Effector memory CD8-positive, alpha-beta T cell (primary cell): ENCODE results near the gene KATNIP.

Experiments used
- ATAC-seq: fragments of 150-1000 bp; cut with Tn5 transposase; replicated peaks from 2 replicates; pipeline ENCODE4 v1.10.0; 2021; ENCODE audit warnings: mild to moderate bottlenecking, moderate library complexity
- DNase-seq, 3 experiments: peaks; one replicate each; pipeline ENCODE4 v3.0.0; 2021
- H3K27ac Mint-ChIP-seq, 2 donors: one replicate each; pipeline ENCODE4 v1.8.0; 2022; ENCODE audit warnings: mild to moderate bottlenecking in 2 of 2, mixed read lengths in 2 of 2, moderate library complexity in 2 of 2
- H3K27me3 Mint-ChIP-seq, 2 donors: one replicate each; pipeline ENCODE4 v1.8.0; 2022; ENCODE audit warnings: mixed read lengths in 2 of 2
- H3K36me3 Mint-ChIP-seq: one replicate; pipeline ENCODE4 v1.8.0; 2022; ENCODE audit warnings: mild to moderate bottlenecking, moderate library complexity, mixed read lengths; ENCODE audit not compliant: insufficient read depth
- H3K4me1 Mint-ChIP-seq, 2 donors: one replicate each; pipeline ENCODE4 v1.8.0; 2022; ENCODE audit warnings: low read depth in 2 of 2, mixed read lengths in 2 of 2
- H3K4me3 Mint-ChIP-seq, 2 donors: one replicate each; pipeline ENCODE4 v1.8.0; 2022; ENCODE audit warnings: mild to moderate bottlenecking in 2 of 2, mixed read lengths in 2 of 2, moderate library complexity in 2 of 2
- H3K9me3 Mint-ChIP-seq, 2 donors: one replicate each; pipeline ENCODE4 v1.8.0; 2022; ENCODE audit warnings: mixed read lengths in 2 of 2
- total RNA-seq, 9 experiments: gene quantifications; one replicate each; lab custom pipeline; 2026; lab: John Stamatoyannopoulos, UW

Gene KATNIP
- 22.4 to 49.6 (median 32.3) reads per million in 9 experiments for total RNA-seq

DNA sequence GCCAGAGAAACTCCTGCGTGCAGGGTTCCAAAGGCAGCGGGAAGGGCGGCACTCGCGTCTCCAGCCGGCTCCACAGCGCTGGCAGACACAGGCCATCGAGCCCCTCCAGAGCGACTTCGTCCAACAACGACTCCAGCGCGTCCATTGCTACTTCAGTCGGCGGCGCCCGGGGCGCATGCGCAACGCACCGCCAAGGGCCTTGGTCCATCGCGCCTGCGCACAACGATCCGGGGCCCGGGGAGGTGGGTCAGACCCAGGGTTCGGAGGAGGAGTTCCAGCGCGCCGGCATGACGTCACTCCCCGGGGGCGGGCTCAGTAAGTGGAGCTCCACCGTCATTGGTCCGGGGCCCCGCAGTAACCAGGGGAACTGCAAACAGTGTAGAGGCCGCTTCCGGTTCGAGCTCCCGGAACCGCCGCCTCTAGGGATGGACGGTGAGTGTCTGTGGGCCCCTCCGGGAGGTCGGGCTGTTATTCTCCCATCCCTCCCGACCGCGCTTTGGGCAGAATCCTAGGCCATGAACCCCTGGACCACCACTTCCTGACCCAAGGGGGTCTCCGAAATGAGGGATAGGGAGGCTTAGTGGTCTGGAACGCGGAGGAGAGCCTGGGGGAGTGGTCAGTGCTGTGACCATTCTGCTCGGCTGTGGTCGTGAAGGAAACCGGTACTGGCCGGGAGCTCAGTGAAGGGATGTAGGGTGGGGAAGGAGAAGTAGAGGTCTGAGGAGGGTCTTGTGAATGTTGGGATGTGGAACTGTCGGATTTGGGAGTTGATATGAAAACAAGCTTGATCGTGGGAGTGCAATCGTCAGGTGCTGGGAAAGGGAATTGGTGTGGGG, at the start of gene KATNIP, which contains the start of gene GTF3C1:
Gene KATNIP (plus strand): TSS at position 399 of the 836 bp plus-strand sequence. CDS start 27 bp downstream, at position 426.
Gene GTF3C1 (minus strand): TSS at position 168 of the 836 bp plus-strand sequence. CDS start 23 bp downstream, at position 145.
- peak; percentile 96 for ATAC-seq
- H3K36me3 Mint-ChIP-seq, result peaks cover 29% of the 10 kb centered on the region
- H3K27ac Mint-ChIP-seq, result peak within 1 kb of the TSS; percentile 100
- peaks cover 29 to 48% of the 10 kb centered on the region in 2 donors for H3K4me1 Mint-ChIP-seq
- peak within 1 kb of the TSS; percentile 100 for H3K4me3 Mint-ChIP-seq
- peak; percentile 100 for DNase-seq
- no peaks in the 10 kb centered on the region for H3K9me3 Mint-ChIP-seq
- no peaks in the 10 kb centered on the region for H3K27me3 Mint-ChIP-seq

DNA sequence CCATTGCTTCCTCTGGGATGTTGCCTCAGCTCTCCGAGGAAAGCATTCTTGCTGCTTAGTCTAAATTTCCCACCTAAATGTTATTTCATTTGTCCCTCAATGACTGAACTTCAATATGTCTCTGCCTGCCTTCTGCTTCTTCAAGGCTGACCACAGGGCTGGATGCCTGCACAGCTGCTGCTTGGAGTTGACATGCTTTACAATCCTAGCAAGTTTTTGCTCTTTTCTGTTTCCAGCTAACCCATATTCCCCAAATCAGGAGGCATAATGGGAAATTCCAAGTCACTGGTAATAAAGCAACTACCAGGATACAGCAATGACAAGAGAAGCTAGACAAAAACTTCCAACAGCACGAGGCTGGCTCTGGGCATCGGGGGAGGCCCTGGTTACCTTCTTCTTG, 49.1 kb upstream of the KATNIP start:
- H3K4me3 Mint-ChIP-seq, result no peak overlapping the region
- H3K36me3 Mint-ChIP-seq, result peaks cover 64% of the 10 kb centered on the region
- no peak for DNase-seq
- no peak for ATAC-seq
- H3K9me3 Mint-ChIP-seq, result no peaks in the 10 kb centered on the region
- no peaks in the 10 kb centered on the region for H3K27me3 Mint-ChIP-seq
- H3K27ac Mint-ChIP-seq, result no peak overlapping the region
- H3K4me1 Mint-ChIP-seq, result peaks cover 0 to 3% of the 10 kb centered on the region in 2 donors

DNA sequence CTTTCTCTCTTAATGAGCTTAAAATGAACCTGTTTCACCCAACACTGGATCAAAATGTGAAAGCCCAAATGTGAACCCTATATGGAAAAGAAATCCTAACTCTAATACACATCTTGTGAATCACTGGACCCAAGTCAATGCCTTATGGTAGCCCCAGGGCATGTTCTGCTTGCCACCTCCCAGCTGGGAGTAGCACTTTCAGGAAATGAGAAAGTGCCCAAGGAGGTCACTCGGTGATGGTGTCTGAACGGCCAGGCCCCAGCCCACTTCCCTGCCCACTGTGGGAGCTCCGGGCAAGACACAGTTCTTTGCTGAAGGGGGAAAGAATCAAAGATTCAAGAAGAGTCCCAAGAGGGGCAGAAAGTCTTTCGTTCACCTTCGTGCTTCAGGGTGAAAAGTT, 46.3 kb upstream of the KATNIP start:
- Mint-ChIP-seq H3K9me3 (no peaks in the 10 kb centered on the region), H3K27ac (peak overlapping the region in 1 of 2 donors; percentile 57), H3K27me3 (no peaks in the 10 kb centered on the region), H3K4me3 (no peak overlapping the region), H3K4me1 (peaks cover 0 to 3% of the 10 kb centered on the region in 2 donors), H3K36me3 (peaks cover 67% of the 10 kb centered on the region)
- DNase-seq (no peak), ATAC-seq (no peak)

DNA sequence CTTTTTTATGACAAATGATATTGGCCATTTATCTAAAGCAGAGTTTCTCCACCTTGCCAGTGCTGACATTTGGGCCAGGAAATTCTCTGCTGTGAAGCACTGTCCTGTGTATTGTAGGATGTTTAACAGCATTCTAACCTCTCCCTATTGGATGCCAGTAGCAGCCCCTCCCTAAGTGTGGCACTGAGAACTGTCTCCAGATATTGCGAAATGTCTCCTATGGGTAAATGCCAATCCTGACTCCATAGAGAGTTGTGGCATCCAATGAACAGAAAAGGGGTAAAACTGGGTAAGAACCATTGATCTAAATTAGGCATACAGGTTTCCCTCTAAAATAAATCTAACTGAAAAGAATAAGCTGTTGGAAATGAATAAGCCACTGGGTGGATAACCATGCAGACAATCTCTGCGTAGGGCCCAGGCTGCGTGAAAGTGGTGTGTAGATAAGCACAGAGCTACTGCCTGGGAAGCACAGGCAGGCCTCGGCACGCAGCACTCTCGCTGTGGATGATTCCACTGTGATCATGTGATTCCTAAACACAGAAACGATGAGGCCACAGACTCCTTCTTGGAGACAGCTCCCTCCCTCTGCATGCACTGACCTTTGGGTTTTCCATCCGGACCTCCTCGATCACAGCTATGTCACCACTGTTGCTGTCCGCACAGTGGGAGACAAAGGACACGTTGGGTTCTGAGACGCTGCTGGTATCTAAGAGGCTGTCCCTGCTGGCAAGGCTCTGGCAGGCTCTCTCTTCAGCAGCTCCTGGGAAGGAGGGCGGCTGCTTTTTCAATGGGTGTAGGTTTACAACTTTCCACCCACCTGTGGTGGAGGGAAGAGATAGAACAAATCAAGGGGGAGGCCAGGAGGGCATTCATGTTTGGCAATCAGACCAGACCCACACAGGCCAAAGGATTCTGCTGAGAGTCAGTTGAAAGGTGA, 44.4 kb upstream of the KATNIP start:
- ATAC-seq, result no peak
- Mint-ChIP-seq H3K27ac (peak overlapping the region in 1 of 2 donors; percentile 35), H3K36me3 (peaks cover 70% of the 10 kb centered on the region), H3K9me3 (no peaks in the 10 kb centered on the region), H3K27me3 (no peaks in the 10 kb centered on the region), H3K4me3 (no peak overlapping the region), H3K4me1 (peaks cover 0 to 3% of the 10 kb centered on the region in 2 donors)
- DNase-seq, result no peak

DNA sequence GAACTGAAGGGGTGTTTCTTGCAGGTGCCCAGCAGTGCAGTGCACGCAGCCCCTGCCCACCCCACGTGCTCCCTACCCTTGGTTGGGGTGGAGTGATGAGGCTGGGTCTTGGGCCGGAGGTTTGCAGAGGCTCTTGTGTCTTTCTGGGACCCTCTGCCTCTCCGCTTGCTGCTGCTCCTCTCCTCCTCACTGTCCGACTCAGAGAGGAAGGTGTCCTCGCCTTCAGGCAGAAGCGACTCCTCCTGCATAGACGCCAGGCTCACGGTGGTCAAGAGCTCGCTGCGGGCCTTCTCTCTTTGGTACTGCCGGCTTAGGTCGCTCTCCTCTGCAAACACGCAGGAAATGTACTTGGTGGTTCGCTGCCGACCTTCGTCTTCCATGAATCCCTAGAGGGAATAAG, 43.2 kb upstream of the KATNIP start:
- ATAC-seq, result no peak
- H3K4me1 Mint-ChIP-seq, result peaks cover 0 to 3% of the 10 kb centered on the region in 2 donors
- H3K9me3 Mint-ChIP-seq, result no peaks in the 10 kb centered on the region
- DNase-seq, result no peak
- H3K27ac Mint-ChIP-seq, result no peak overlapping the region
- peaks cover 68% of the 10 kb centered on the region for H3K36me3 Mint-ChIP-seq
- H3K4me3 Mint-ChIP-seq, result no peak overlapping the region
- no peaks in the 10 kb centered on the region for H3K27me3 Mint-ChIP-seq

DNA sequence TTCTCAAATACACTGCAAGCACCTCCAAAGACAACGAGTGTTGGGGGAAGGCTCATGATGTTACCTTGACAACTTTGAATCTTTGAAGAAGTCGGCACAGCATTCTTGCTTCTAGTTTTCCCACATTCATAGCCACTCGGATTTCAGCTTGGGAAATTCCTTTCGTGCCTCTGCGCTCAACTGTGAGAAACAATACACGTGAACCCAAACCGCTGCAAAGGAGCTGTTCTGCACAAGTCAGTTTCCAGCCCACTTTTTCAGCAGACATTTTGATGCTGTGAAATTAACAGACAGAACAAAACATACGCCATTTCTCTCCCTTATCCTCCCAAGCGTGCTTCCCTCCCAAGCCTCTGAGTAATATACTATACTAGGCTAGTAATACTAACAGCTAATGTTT, 41.5 kb upstream of the KATNIP start:
- H3K36me3 Mint-ChIP-seq, result peaks cover 55% of the 10 kb centered on the region

GRCh38 chr16:27511657-27512448, 38.1 kb upstream of the KATNIP start:
- peaks cover 0 to 9% of the 10 kb centered on the region in 2 donors for H3K4me1 Mint-ChIP-seq
- H3K27me3 Mint-ChIP-seq, result no peaks in the 10 kb centered on the region
- DNase-seq (no peak), ATAC-seq (no peak)
- no peaks in the 10 kb centered on the region for H3K9me3 Mint-ChIP-seq
- no peak overlapping the region for H3K4me3 Mint-ChIP-seq
- peaks cover 40% of the 10 kb centered on the region for H3K36me3 Mint-ChIP-seq
- H3K27ac Mint-ChIP-seq, result no peak overlapping the region

More for the DNA sequence above, 41.5 kb upstream of the KATNIP start:
- Mint-ChIP-seq H3K9me3 (no peaks in the 10 kb centered on the region), H3K4me3 (no peak overlapping the region), H3K4me1 (peaks cover 0 to 3% of the 10 kb centered on the region in 2 donors), H3K27ac (peak overlapping the region; percentile 32 to 38), H3K27me3 (no peaks in the 10 kb centered on the region)
- ATAC-seq, result no peak
- no peak for DNase-seq

DNA sequence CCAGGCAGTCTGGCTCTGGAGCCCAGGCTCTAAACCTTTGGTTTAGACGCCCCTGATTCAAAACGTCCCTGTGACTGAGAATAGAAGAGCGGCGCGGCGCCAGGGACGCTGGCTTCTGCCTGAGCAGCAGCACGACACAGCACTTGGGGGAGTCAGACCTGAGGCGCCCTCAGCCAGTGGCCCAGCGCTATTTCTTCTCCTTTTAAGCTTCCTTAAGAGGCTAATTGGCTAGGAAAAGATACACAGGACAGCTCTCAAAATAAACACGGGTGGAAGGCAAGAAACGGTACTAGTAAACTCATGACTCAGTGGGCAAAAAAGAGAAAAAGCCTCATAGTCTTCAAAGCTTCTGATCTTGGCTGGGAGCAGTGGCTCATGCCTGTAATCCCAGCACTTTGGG, 35.1 kb upstream of the KATNIP start:
- peaks cover 3 to 16% of the 10 kb centered on the region in 2 donors for H3K4me1 Mint-ChIP-seq
- no peak overlapping the region for H3K4me3 Mint-ChIP-seq
- peak overlapping the region in 1 of 2 donors; percentile 59 for H3K27ac Mint-ChIP-seq
- H3K27me3 Mint-ChIP-seq, result no peaks in the 10 kb centered on the region
- H3K36me3 Mint-ChIP-seq, result peaks cover 24% of the 10 kb centered on the region
- no peaks in the 10 kb centered on the region for H3K9me3 Mint-ChIP-seq
- DNase-seq (no peak), ATAC-seq (no peak)

DNA sequence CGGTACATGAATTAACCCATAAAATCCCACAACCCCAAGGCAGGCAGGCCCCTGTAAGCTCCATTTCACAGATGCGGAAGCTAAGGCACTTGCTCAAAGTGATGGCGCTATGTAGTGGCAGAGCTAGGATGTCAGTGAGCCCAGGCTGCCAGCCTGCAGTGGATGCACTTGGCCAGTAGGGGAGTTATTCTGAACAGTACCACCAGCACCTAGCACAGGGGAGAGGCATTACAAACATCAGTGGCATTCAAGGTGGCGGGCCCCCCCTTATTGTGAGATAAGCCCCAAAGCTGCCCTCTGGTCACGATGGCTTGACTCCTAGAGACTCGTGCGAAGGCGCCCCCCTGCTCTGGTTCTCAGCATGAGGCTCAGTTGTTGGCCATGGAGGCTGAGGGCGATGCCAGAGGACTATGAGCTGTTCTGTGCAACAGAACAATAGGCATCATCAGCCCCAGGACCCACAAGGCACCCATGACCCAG, 34.0 kb upstream of the KATNIP start:
- DNase-seq (peak in 2 of 3 experiments; percentile 6 to 12), ATAC-seq (peak; percentile 56)
- no peaks in the 10 kb centered on the region for H3K9me3 Mint-ChIP-seq
- peaks cover 16% of the 10 kb centered on the region for H3K36me3 Mint-ChIP-seq
- no peaks in the 10 kb centered on the region for H3K27me3 Mint-ChIP-seq
- H3K4me1 Mint-ChIP-seq, result peaks cover 3 to 16% of the 10 kb centered on the region in 2 donors
- H3K27ac Mint-ChIP-seq, result peak overlapping the region in 1 of 2 donors; percentile 9
- H3K4me3 Mint-ChIP-seq, result no peak overlapping the region

GRCh38 chr16:27516365-27516764, 33.6 kb upstream of the KATNIP start:
- no peaks in the 10 kb centered on the region for H3K9me3 Mint-ChIP-seq
- ATAC-seq (no peak), DNase-seq (no peak)
- peak overlapping the region in 1 of 2 donors; percentile 9 for H3K27ac Mint-ChIP-seq
- peaks cover 13% of the 10 kb centered on the region for H3K36me3 Mint-ChIP-seq
- H3K4me1 Mint-ChIP-seq, result peaks cover 5 to 16% of the 10 kb centered on the region in 2 donors
- no peak overlapping the region for H3K4me3 Mint-ChIP-seq
- no peaks in the 10 kb centered on the region for H3K27me3 Mint-ChIP-seq

DNA sequence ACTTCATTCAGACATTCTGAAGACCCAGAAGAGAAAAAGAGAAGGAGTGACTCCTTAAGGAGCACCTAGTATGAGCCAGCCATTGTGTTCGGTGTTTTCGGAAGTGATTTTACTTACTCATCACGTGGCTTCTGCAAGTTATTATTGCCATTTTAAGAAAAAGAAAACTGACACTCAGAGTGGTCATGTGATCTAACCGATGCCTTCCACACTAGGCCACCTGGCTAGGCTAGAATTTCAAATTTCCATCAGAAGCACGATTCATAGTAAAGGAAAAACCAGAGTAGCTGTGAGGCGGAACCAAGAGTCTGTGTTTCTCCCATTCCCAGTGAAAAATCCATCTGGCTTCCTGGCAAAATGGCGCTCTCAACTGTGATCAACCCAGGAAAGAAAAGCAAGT, 32.3 kb upstream of the KATNIP start:
- no peaks in the 10 kb centered on the region for H3K9me3 Mint-ChIP-seq
- no peaks in the 10 kb centered on the region for H3K27me3 Mint-ChIP-seq
- H3K36me3 Mint-ChIP-seq, result peaks cover 16% of the 10 kb centered on the region
- no peak for ATAC-seq
- no peak overlapping the region for H3K4me3 Mint-ChIP-seq
- no peak for DNase-seq
- peaks cover 5 to 27% of the 10 kb centered on the region in 2 donors for H3K4me1 Mint-ChIP-seq
- H3K27ac Mint-ChIP-seq, result no peak overlapping the region

DNA sequence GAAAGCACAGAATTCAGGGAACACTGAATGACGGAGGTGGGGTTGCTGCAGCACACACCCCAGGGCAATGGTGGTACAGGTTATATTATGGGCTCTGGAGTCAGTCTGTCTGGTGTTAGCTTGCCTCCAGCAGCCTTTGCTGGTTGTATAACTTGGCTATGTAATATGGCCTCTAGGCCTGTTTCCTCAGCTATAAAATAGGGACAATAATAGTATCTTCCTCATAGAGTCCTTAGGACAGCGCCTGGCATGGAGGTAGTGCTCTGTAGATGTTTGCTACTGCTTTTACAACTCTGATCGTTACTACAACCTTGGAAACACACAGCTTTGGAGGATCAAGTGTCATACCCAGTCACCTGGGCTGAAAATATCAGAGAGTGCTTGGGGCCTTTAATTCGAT, 31.7 kb upstream of the KATNIP start:
- Mint-ChIP-seq H3K27ac (no peak overlapping the region), H3K9me3 (no peaks in the 10 kb centered on the region), H3K27me3 (no peaks in the 10 kb centered on the region), H3K4me3 (no peak overlapping the region), H3K4me1 (peaks cover 5 to 27% of the 10 kb centered on the region in 2 donors), H3K36me3 (peaks cover 20% of the 10 kb centered on the region)
- DNase-seq (no peak), ATAC-seq (no peak)
